ENCODE data around the gene SRGAP1. TPM values are rescaled to one million over a fixed set of nuclear protein-coding genes. Genes with fewer than 3 reads are reported as not detected.

SRGAP1 gene
- polyA plus RNA-seq, 1 donor from 2014 or later, result 4.8 TPM

GRCh38 chr12:64065881-64066451 is 221.5 kb downstream of the SRGAP1 start:
- Histone ChIP-seq H3K4me2 (ENCODE audit: low read length) (no peak overlapping the region), H3K9ac (ENCODE audit: low read length) (no peak overlapping the region), H3F3A (ENCODE audit: insufficient read depth, low read length, poor library complexity, severe bottlenecking) (no peaks in the 10 kb centered on the region), H2AFZ (ENCODE audit: low read depth, low read length) (no peak overlapping the region), H4K20me1 (ENCODE audit: insufficient read depth) (no peaks in the 10 kb centered on the region), H3K9me2 (ENCODE audit: insufficient read depth, low read length) (no peaks in the 10 kb centered on the region), H3K4me3 (ENCODE audit: low read length) (no peak overlapping the region), H3K27ac (ENCODE audit: low read length) (no peak overlapping the region), H3K79me2 (replicated peaks; ENCODE audit: insufficient read depth, low read length) (no peaks in the 10 kb centered on the region), H3K9me3 (ENCODE audit: low read length) (no peaks in the 10 kb centered on the region), H3K36me3 (ENCODE audit: insufficient read depth, low read length) (peaks cover 17% of the 10 kb centered on the region), H3K27me3 (ENCODE audit: insufficient read depth, low read depth, low read length) (no peaks in the 10 kb centered on the region)
- TF ChIP-seq POLR2AphosphoS5 (IDR thresholded peaks at IDR 0.05) (no peak), MXI1 (conservative IDR thresholded peaks at IDR 0.05; ENCODE audit: poor library complexity, severe bottlenecking) (no peak), RAD21 (conservative IDR thresholded peaks at IDR 0.05) (no peak), REST (IDR thresholded peaks at IDR 0.05; ENCODE audit: borderline replicate concordance) (no peak), SMC3 (conservative IDR thresholded peaks at IDR 0.05; ENCODE audit: poor library complexity) (no peak), EZH2 (IDR thresholded peaks at IDR 0.05; ENCODE audit: borderline replicate concordance, insufficient read depth, low read length, poor library complexity, severe bottlenecking) (no peak), EP300 (conservative IDR thresholded peaks at IDR 0.05; ENCODE audit: poor library complexity, severe bottlenecking) (no peak), TAF1 (IDR thresholded peaks at IDR 0.05; ENCODE audit: low read depth) (no peak)
- TF ChIP-seq, protein P1, sequence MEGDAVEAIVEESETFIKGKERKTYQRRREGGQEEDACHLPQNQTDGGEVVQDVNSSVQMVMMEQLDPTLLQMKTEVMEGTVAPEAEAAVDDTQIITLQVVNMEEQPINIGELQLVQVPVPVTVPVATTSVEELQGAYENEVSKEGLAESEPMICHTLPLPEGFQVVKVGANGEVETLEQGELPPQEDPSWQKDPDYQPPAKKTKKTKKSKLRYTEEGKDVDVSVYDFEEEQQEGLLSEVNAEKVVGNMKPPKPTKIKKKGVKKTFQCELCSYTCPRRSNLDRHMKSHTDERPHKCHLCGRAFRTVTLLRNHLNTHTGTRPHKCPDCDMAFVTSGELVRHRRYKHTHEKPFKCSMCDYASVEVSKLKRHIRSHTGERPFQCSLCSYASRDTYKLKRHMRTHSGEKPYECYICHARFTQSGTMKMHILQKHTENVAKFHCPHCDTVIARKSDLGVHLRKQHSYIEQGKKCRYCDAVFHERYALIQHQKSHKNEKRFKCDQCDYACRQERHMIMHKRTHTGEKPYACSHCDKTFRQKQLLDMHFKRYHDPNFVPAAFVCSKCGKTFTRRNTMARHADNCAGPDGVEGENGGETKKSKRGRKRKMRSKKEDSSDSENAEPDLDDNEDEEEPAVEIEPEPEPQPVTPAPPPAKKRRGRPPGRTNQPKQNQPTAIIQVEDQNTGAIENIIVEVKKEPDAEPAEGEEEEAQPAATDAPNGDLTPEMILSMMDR (IDR thresholded peaks at IDR 0.05; ENCODE audit: poor library complexity, severe bottlenecking), result no peak

GRCh38 chr12:64066776-64067175 is 222.3 kb downstream of the SRGAP1 start:
- peaks cover 13% of the 10 kb centered on the region for H3K36me3 ChIP-seq (ENCODE audit: insufficient read depth, low read length)
- no peak overlapping the region for H3K4me2 ChIP-seq (ENCODE audit: low read length)
- H2AFZ ChIP-seq (ENCODE audit: low read depth, low read length), result no peak overlapping the region
- H3K27ac ChIP-seq (ENCODE audit: low read length), result no peak overlapping the region
- H3K27me3 ChIP-seq (ENCODE audit: insufficient read depth, low read depth, low read length), result no peaks in the 10 kb centered on the region
- H3K9me3 ChIP-seq (ENCODE audit: low read length), result no peaks in the 10 kb centered on the region
- TF ChIP-seq MXI1 (conservative IDR thresholded peaks at IDR 0.05; ENCODE audit: poor library complexity, severe bottlenecking), result no peak
- TF ChIP-seq, protein P1 (IDR thresholded peaks at IDR 0.05; ENCODE audit: poor library complexity, severe bottlenecking), result no peak
- no peak for TF ChIP-seq TAF1 (IDR thresholded peaks at IDR 0.05; ENCODE audit: low read depth)
- TF ChIP-seq POLR2AphosphoS5 (IDR thresholded peaks at IDR 0.05), result no peak
- no peak for TF ChIP-seq SMC3 (conservative IDR thresholded peaks at IDR 0.05; ENCODE audit: poor library complexity)
- no peak for TF ChIP-seq REST (IDR thresholded peaks at IDR 0.05; ENCODE audit: borderline replicate concordance)
- TF ChIP-seq RAD21 (conservative IDR thresholded peaks at IDR 0.05), result no peak
- TF ChIP-seq EP300 (conservative IDR thresholded peaks at IDR 0.05; ENCODE audit: poor library complexity, severe bottlenecking), result no peak
- H3K79me2 ChIP-seq (replicated peaks; ENCODE audit: insufficient read depth, low read length), result no peaks in the 10 kb centered on the region
- no peaks in the 10 kb centered on the region for H4K20me1 ChIP-seq (ENCODE audit: insufficient read depth)
- H3K9ac ChIP-seq (ENCODE audit: low read length), result no peak overlapping the region
- no peak overlapping the region for H3K4me3 ChIP-seq (ENCODE audit: low read length)
- no peaks in the 10 kb centered on the region for H3F3A ChIP-seq (ENCODE audit: insufficient read depth, low read length, poor library complexity, severe bottlenecking)
- H3K9me2 ChIP-seq (ENCODE audit: insufficient read depth, low read length), result no peaks in the 10 kb centered on the region

Data from neural cell (in vitro differentiated cells).